GM23248 (cell line): ENCODE measurements around the gene PRKAG1. TPM values are rescaled to one million over a fixed set of nuclear protein-coding genes. Genes with fewer than 3 reads are reported as not detected.
A peak's percentile ranks its signal among the peaks of the same experiment; 100 is the strongest.

Experiments used
- DNase-seq: peaks from one replicate; pipeline ENCODE4 v3.0.0-alpha.2; 2015
- H2AFZ ChIP-seq: fragments of 200-600 bp; sonication (generic); 2 replicates; pipeline ENCODE4 v1.6.1; 2016; ENCODE audit warnings: antibody characterized with exemption
- H3F3A ChIP-seq: fragments of 200-600 bp; sonication (generic); 2 replicates; pipeline ENCODE4 v1.6.1; 2016; ENCODE audit warnings: mild to moderate bottlenecking, antibody characterized with exemption, mixed run types; ENCODE audit not compliant: insufficient read depth
- H3K27ac ChIP-seq: fragments of 200-600 bp; sonication (generic); 2 replicates; pipeline ENCODE4 v1.5.1; 2016; ENCODE audit warnings: mild to moderate bottlenecking
- H3K27me3 ChIP-seq: fragments of 200-600 bp; sonication (generic); replicated peaks from 2 replicates; pipeline ENCODE4 v1.6.1; 2016; ENCODE audit warnings: mild to moderate bottlenecking; ENCODE audit not compliant: insufficient read depth
- H3K36me3 ChIP-seq: fragments of 200-600 bp; sonication (generic); 2 replicates; pipeline ENCODE4 v1.6.1; 2016; ENCODE audit warnings: low read depth, mild to moderate bottlenecking
- H3K4me1 ChIP-seq: fragments of 200-600 bp; sonication (generic); 2 replicates; pipeline ENCODE4 v1.6.1; 2016; ENCODE audit warnings: mild to moderate bottlenecking; ENCODE audit not compliant: insufficient read depth
- H3K4me2 ChIP-seq: fragments of 200-600 bp; sonication (generic); one replicate; pipeline ENCODE4 v1.6.1; 2016; ENCODE audit warnings: mild to moderate bottlenecking; ENCODE audit not compliant: unreplicated experiment
- H3K4me3 ChIP-seq: fragments of 200-600 bp; sonication (generic); 2 replicates; pipeline ENCODE4 v1.5.1; 2016; ENCODE audit warnings: mild to moderate bottlenecking
- H3K79me2 ChIP-seq: fragments of 200-600 bp; sonication (generic); 2 replicates; pipeline ENCODE4 v1.6.1; 2016; ENCODE audit warnings: mild to moderate bottlenecking; ENCODE audit not compliant: insufficient read depth
- H3K9ac ChIP-seq: fragments of 200-600 bp; sonication (generic); 2 replicates; pipeline ENCODE4 v1.6.1; 2016; ENCODE audit warnings: mild to moderate bottlenecking
- H3K9me2 ChIP-seq: fragments of 200-600 bp; sonication (generic); 2 replicates; pipeline ENCODE4 v1.6.1; 2016; ENCODE audit warnings: mixed run types, mild to moderate bottlenecking, moderate library complexity; ENCODE audit not compliant: insufficient read depth
- H3K9me3 ChIP-seq: fragments of 200-600 bp; sonication (generic); one replicate; pipeline ENCODE4 v1.6.1; 2017; ENCODE audit warnings: low read depth
- H4K20me1 ChIP-seq: fragments of 200-600 bp; sonication (generic); 2 replicates; pipeline ENCODE4 v1.6.0; 2016; ENCODE audit not compliant: insufficient read depth
- EZH2 ChIP-seq: fragments of 200-600 bp; sonication (generic); IDR thresholded peaks from 2 replicates; pipeline ENCODE4 v1.6.1; 2018; ENCODE audit warnings: antibody characterized with exemption, mild to moderate bottlenecking; ENCODE audit not compliant: insufficient read depth, poor library complexity, severe bottlenecking
- EZH2phosphoT487 ChIP-seq: fragments of 200-600 bp; sonication (generic); IDR thresholded peaks from 2 replicates; pipeline ENCODE4 v1.6.1; 2018; ENCODE audit warnings: antibody characterized with exemption, moderate library complexity, mild to moderate bottlenecking, low read depth; ENCODE audit not compliant: insufficient read depth
- WGBS, 2 experiments: methylation state at CpG; one replicate each; pipeline ENCODE4 v1.1.6; 2015 to 2017; ENCODE audit warnings: low lambda C conversion rate in 2 of 2, low coverage in 1 of 2; ENCODE audit errors: missing lambda C conversion rate in 2 of 2; 5-methylcytosine and 5-hydroxymethylcytosine counted together
- in situ Hi-C: fragments of 300-500 bp; cut with MboI; formaldehyde crosslinking; loops from 2 replicates; pipeline ENCODE4 v1.15.0; 2020
- polyA plus RNA-seq: library from polyadenylated mRNA; unstranded; fragments of >200 nt; fragmentation: Nextera tagmentation; extraction: Ambion mirVana; gene quantifications from 2 replicates; pipeline ENCODE4 v1.2.1, GENCODE V29; 2016
- total RNA-seq: library from RNA; depleted of rRNA; stranded (reverse); fragments of >200 nt; shearing (Covaris generic); gene quantifications from 2 replicates; pipeline ENCODE4 v1.2.3, GENCODE V29; 2014

The PRKAG1 gene
- total and polyA plus RNA-seq, 2 experiments from 2014 or later, result 62.5 to 91.3 TPM

GRCh38 chr12:48977290-48978281 lies 41.0 kb downstream of the PRKAG1 start:
- H3K27me3 ChIP-seq, result peaks cover 42% of the 10 kb centered on the region
- peak; percentile 82 for DNase-seq
- H3K9ac ChIP-seq, result no peak overlapping the region
- in situ Hi-C loops, result no loop called here
- peaks cover 30% of the 10 kb centered on the region for H3K4me1 ChIP-seq
- H3K79me2 ChIP-seq, result no peaks in the 10 kb centered on the region
- H4K20me1 ChIP-seq, result no peaks in the 10 kb centered on the region
- no peaks in the 10 kb centered on the region for H3K36me3 ChIP-seq
- H3K9me3 ChIP-seq, result no peaks in the 10 kb centered on the region
- TF ChIP-seq EZH2phosphoT487 (no peak), EZH2 (no peak)
- peaks cover 3% of the 10 kb centered on the region; the same call in 1 of the 2 replicates for H3F3A ChIP-seq
- H3K27ac ChIP-seq, result no peak overlapping the region
- peak overlapping the region; percentile 29 for H3K4me2 ChIP-seq
- 7 to 10% methylated on average over 24 to 50 of the region's 50 CpGs for WGBS, 2 experiments
- H2AFZ ChIP-seq, result no peak overlapping the region
- H3K9me2 ChIP-seq, result no peaks in the 10 kb centered on the region
- no peak overlapping the region for H3K4me3 ChIP-seq

- Histone ChIP-seq H3K36me3 (no peaks in the 10 kb centered on the region), H3K27ac (no peak overlapping the region), H4K20me1 (no peaks in the 10 kb centered on the region), H2AFZ (no peak overlapping the region), H3K27me3 (peaks cover 15% of the 10 kb centered on the region), H3K4me3 (no peak overlapping the region), H3F3A (peaks cover 3% of the 10 kb centered on the region; the same call in 1 of the 2 replicates), H3K9me3 (no peaks in the 10 kb centered on the region), H3K79me2 (no peaks in the 10 kb centered on the region), H3K9ac (no peak overlapping the region), H3K9me2 (no peaks in the 10 kb centered on the region), H3K4me2 (no peak overlapping the region), H3K4me1 (peaks cover 37% of the 10 kb centered on the region)
- in situ Hi-C loops, result no loop called here
- peak; percentile 68 for DNase-seq
- WGBS, 2 experiments, result 26 to 46% methylated on average over 13 to 19 of the region's 19 CpGs
- TF ChIP-seq EZH2phosphoT487, result no peak
- no peak for TF ChIP-seq EZH2
These were observed 44.5 kb downstream of the PRKAG1 start for GRCh38 chr12:48973941-48974673.

GRCh38 chr12:48973531-48973930 lies 45.0 kb downstream of the PRKAG1 start:
- Histone ChIP-seq H3K9me2 (no peaks in the 10 kb centered on the region), H3K79me2 (no peaks in the 10 kb centered on the region), H2AFZ (no peak overlapping the region), H3K9ac (no peak overlapping the region), H3K9me3 (no peaks in the 10 kb centered on the region), H3F3A (peaks cover 3% of the 10 kb centered on the region; the same call in 1 of the 2 replicates), H4K20me1 (no peaks in the 10 kb centered on the region), H3K27me3 (peaks cover 9% of the 10 kb centered on the region), H3K4me3 (no peak overlapping the region), H3K4me2 (no peak overlapping the region), H3K36me3 (no peaks in the 10 kb centered on the region), H3K27ac (no peak overlapping the region), H3K4me1 (peaks cover 37% of the 10 kb centered on the region)
- WGBS, 2 experiments, result 14 to 19% methylated on average over 12 of the region's 12 CpGs
- in situ Hi-C loops, result no loop called here
- TF ChIP-seq EZH2phosphoT487 (no peak), EZH2 (no peak)
- DNase-seq, result peak; percentile 47

GRCh38 chr12:48972952-48973483 lies 45.6 kb downstream of the PRKAG1 start:
- Histone ChIP-seq H3K27me3 (0 out of 2 replicates have a peak, but pooled peaks cover 6% of the 10 kb centered on the region), H3K79me2 (no peaks in the 10 kb centered on the region), H3K9ac (no peak overlapping the region), H3K9me3 (no peaks in the 10 kb centered on the region), H3K4me2 (no peak overlapping the region), H3K27ac (no peak overlapping the region), H4K20me1 (no peaks in the 10 kb centered on the region), H3K4me3 (no peak overlapping the region), H3K36me3 (no peaks in the 10 kb centered on the region), H3K9me2 (no peaks in the 10 kb centered on the region), H2AFZ (no peak overlapping the region), H3K4me1 (peaks cover 37% of the 10 kb centered on the region), H3F3A (peaks cover 3% of the 10 kb centered on the region; the same call in 1 of the 2 replicates)
- TF ChIP-seq EZH2phosphoT487 (no peak), EZH2 (no peak)
- 5 to 12% methylated on average over 3 of the region's 3 CpGs for WGBS, 2 experiments
- in situ Hi-C loops, result no loop called here
- no peak for DNase-seq
